ENCODE data around the gene CCDC9. TPM values are rescaled to one million over a fixed set of nuclear protein-coding genes. Genes with fewer than 3 reads are reported as not detected.

The CCDC9 gene
- total RNA-seq, 1 donor from 2014 or later, result 47.1 TPM

- H3K27me3 Mint-ChIP-seq, result no peaks in the 10 kb centered on the region
- H3K27ac Mint-ChIP-seq, result peak overlapping the region; percentile 71
- ATAC-seq (ENCODE audit: low read depth) (peak; percentile 63), DNase-seq (peak; percentile 86)
- ChIA-PET POLR2A (interaction anchor here (0.6 to 2.4 kb wide), 8 partner anchors 12 to 516 kb away, joined by 3 to 13 read pairs (median 5); partner anchors contain the start of genes INAFM1, SAE1 and ZC3H4), CTCF (interaction anchor here (0.9 to 2.4 kb wide), 3 partner anchors 11 to 21 kb away, joined by 3 to 11 read pairs (median 7); no protein-coding TSS in a partner anchor)
- TF ChIP-seq CTCF (IDR thresholded peaks at IDR 0.05), result no peak
- intact Hi-C loops (cut with micrococcal nuclease), result loop anchor here (1.0 kb wide), 1 partner anchor 13 kb away; no protein-coding TSS in a partner anchor
- no peaks in the 10 kb centered on the region for H3K9me3 Mint-ChIP-seq
- H3K4me3 Mint-ChIP-seq, result peak overlapping the region; percentile 67
- H3K4me1 Mint-ChIP-seq, result peaks cover 30% of the 10 kb centered on the region
- no peaks in the 10 kb centered on the region for H3K36me3 Mint-ChIP-seq (ENCODE audit: low read depth)
Measured at GRCh38 chr19:47231215-47232054, 24.9 kb upstream of the CCDC9 start.

GRCh38 chr19:47232422-47233211, 23.7 kb upstream of the CCDC9 start:
- H3K36me3 Mint-ChIP-seq (ENCODE audit: low read depth), result no peaks in the 10 kb centered on the region
- ChIA-PET CTCF (interaction anchor here (0.9 to 2.4 kb wide), 3 partner anchors 10 to 22 kb away, joined by 3 to 11 read pairs (median 7); no protein-coding TSS in a partner anchor), POLR2A (interaction anchor here (0.6 to 2.4 kb wide), 13 partner anchors 10 to 517 kb away, joined by 3 to 13 read pairs (median 5); partner anchors contain the start of genes CCDC9, INAFM1, SAE1 and ZC3H4)
- H3K4me1 Mint-ChIP-seq, result peaks cover 21% of the 10 kb centered on the region
- TF ChIP-seq CTCF (IDR thresholded peaks at IDR 0.05), result no peak
- no peak for ATAC-seq (ENCODE audit: low read depth)
- H3K27me3 Mint-ChIP-seq, result no peaks in the 10 kb centered on the region
- H3K27ac Mint-ChIP-seq, result peak overlapping the region; percentile 57
- no peak for DNase-seq
- H3K4me3 Mint-ChIP-seq, result peak overlapping the region; percentile 36
- intact Hi-C loops (cut with micrococcal nuclease), result no loop called here
- H3K9me3 Mint-ChIP-seq, result no peaks in the 10 kb centered on the region

- H3K36me3 Mint-ChIP-seq (ENCODE audit: low read depth), result no peaks in the 10 kb centered on the region
- ATAC-seq (ENCODE audit: low read depth), result no peak
- CTCF ChIA-PET, result interaction anchor here (1.0 kb wide), 1 partner anchor 25 kb away, joined by 5 read pairs; no protein-coding TSS in a partner anchor
- intact Hi-C loops (cut with micrococcal nuclease), result no loop called here
- peaks cover 30% of the 10 kb centered on the region for H3K4me1 Mint-ChIP-seq
- no peak for TF ChIP-seq CTCF (IDR thresholded peaks at IDR 0.05)
- H3K27ac Mint-ChIP-seq, result no peak overlapping the region
- H3K27me3 Mint-ChIP-seq, result no peaks in the 10 kb centered on the region
- no peaks in the 10 kb centered on the region for H3K9me3 Mint-ChIP-seq
- no peak for DNase-seq
- POLR2A ChIA-PET, result interaction anchor here (0.6 to 6.2 kb wide), 3 partner anchors 9 to 418 kb away, joined by 6 to 61 read pairs (median 8); no protein-coding TSS in a partner anchor
- H3K4me3 Mint-ChIP-seq, result no peak overlapping the region
Measured at GRCh38 chr19:47236072-47236675, 20.2 kb upstream of the CCDC9 start.

- Mint-ChIP-seq H3K27ac (peak overlapping the region; percentile 25), H3K4me3 (peak overlapping the region; percentile 30), H3K4me1 (peaks cover 24% of the 10 kb centered on the region), H3K27me3 (peaks cover 1% of the 10 kb centered on the region), H3K9me3 (no peaks in the 10 kb centered on the region), H3K36me3 (ENCODE audit: low read depth) (no peaks in the 10 kb centered on the region)
- no peak for DNase-seq
- ChIA-PET CTCF (interaction anchor here (2.2 kb wide), 1 partner anchor 28 kb away, joined by 10 read pairs; no protein-coding TSS in a partner anchor), POLR2A (interaction anchor here (0.5 to 6.2 kb wide), 5 partner anchors 12 to 126 kb away, joined by 5 to 61 read pairs (median 7); partner anchors contain the start of genes CCDC9 and ZC3H4)
- no peak for TF ChIP-seq CTCF (IDR thresholded peaks at IDR 0.05)
- intact Hi-C loops (cut with micrococcal nuclease), result no loop called here
- ATAC-seq (ENCODE audit: low read depth), result no peak
Measured at GRCh38 chr19:47239152-47239551, 17.2 kb upstream of the CCDC9 start.

Data from activated B cell treated with CpG ODN at 0.5 μM for 24 hours (primary cell).